Measurements from ENCODE around the gene DMRTA2.
"Not testable (repeated sequence)": the region's sequence is repeated elsewhere in the genome, so short reads cannot be mapped to it uniquely, and the experiment has no call there.

Gene DMRTA2

DNA sequence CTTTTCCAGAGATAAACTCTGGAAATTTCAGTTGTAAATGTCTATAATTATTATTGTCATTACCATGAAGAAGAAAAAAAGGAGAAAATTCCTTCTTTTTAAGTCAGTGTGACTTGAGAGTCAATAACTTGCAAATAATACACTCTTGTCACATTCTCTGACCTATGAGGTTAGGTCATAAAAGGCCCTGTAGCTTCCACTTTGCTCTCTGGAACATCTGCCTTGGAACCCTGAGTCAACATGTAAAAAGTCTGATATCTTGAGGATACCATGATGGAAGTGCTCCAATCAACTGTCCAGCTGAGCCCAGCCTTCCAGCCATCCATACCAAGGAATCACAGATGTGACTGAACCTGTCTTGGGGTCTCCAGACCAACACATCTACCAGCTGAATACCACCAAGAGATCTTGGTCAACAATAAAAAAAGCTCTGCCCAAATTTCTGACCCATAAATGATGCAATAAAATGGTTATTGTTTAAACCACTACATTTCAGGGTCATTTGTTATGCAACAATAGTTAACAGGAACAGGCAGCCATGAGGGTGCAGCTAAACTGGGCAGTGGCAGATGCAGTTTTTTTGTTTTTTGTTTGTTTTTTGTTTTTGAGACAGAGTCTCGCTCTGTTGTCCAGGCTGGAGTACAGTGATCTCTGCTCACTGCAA lies 10.3 kb downstream of the DMRTA2 start:
- Histone ChIP-seq H3K27me3 (ENCODE audit: low read length) (no peaks in the 10 kb centered on the region), H2AFZ (ENCODE audit: low read depth, low read length, severe bottlenecking) (no peak overlapping the region), H4K20me1 (ENCODE audit: low read depth, low read length) (no peaks in the 10 kb centered on the region), H3K36me3 (ENCODE audit: low read length) (no peaks in the 10 kb centered on the region), H3K4me2 (ENCODE audit: low read depth, low read length, poor library complexity, severe bottlenecking) (no peak overlapping the region), H3K27ac (ENCODE audit: low read depth, low read length) (no peak overlapping the region), H3K9me3 (ENCODE audit: insufficient read depth, low read length) (no peaks in the 10 kb centered on the region), H3F3A (ENCODE audit: insufficient read depth) (no peaks in the 10 kb centered on the region), H3K4me3 (ENCODE audit: insufficient read depth, low read length, poor library complexity, severe bottlenecking) (no peak overlapping the region), H3K9me2 (replicated peaks; ENCODE audit: insufficient read depth, low read length) (no peaks in the 10 kb centered on the region), H3K79me2 (ENCODE audit: insufficient read depth, low read length) (no peaks in the 10 kb centered on the region), H3K9ac (ENCODE audit: low read length) (no peak overlapping the region)
- TF ChIP-seq EZH2phosphoT487 (conservative IDR thresholded peaks at IDR 0.05; ENCODE audit: low read length) = no peak
- no peak for TF ChIP-seq CTCF (IDR thresholded peaks at IDR 0.05; ENCODE audit: insufficient read depth, low read length, poor library complexity, severe bottlenecking)

- no peak overlapping the region for H3K27ac ChIP-seq (ENCODE audit: low read depth, low read length)
- H2AFZ ChIP-seq (ENCODE audit: low read depth, low read length, severe bottlenecking) = no peak overlapping the region
- H3K27me3 ChIP-seq (ENCODE audit: low read length) = no peaks in the 10 kb centered on the region
- no peak for TF ChIP-seq EZH2phosphoT487 (conservative IDR thresholded peaks at IDR 0.05; ENCODE audit: low read length)
- TF ChIP-seq CTCF (IDR thresholded peaks at IDR 0.05; ENCODE audit: insufficient read depth, low read length, poor library complexity, severe bottlenecking) = no peak
- no peaks in the 10 kb centered on the region for H3K9me2 ChIP-seq (replicated peaks; ENCODE audit: insufficient read depth, low read length)
- H3K9ac ChIP-seq (ENCODE audit: low read length) = no peak overlapping the region
- no peaks in the 10 kb centered on the region for H4K20me1 ChIP-seq (ENCODE audit: low read depth, low read length)
- no peak overlapping the region for H3K4me3 ChIP-seq (ENCODE audit: insufficient read depth, low read length, poor library complexity, severe bottlenecking)
- H3K79me2 ChIP-seq (ENCODE audit: insufficient read depth, low read length) = no peaks in the 10 kb centered on the region
- H3K4me2 ChIP-seq (ENCODE audit: low read depth, low read length, poor library complexity, severe bottlenecking) = no peak overlapping the region
- no peaks in the 10 kb centered on the region for H3F3A ChIP-seq (ENCODE audit: insufficient read depth)
- no peaks in the 10 kb centered on the region for H3K9me3 ChIP-seq (ENCODE audit: insufficient read depth, low read length)
- H3K36me3 ChIP-seq (ENCODE audit: low read length) = no peaks in the 10 kb centered on the region
Measured at GRCh38 chr1:50405814-50406213, 17.4 kb downstream of the DMRTA2 start.

DNA sequence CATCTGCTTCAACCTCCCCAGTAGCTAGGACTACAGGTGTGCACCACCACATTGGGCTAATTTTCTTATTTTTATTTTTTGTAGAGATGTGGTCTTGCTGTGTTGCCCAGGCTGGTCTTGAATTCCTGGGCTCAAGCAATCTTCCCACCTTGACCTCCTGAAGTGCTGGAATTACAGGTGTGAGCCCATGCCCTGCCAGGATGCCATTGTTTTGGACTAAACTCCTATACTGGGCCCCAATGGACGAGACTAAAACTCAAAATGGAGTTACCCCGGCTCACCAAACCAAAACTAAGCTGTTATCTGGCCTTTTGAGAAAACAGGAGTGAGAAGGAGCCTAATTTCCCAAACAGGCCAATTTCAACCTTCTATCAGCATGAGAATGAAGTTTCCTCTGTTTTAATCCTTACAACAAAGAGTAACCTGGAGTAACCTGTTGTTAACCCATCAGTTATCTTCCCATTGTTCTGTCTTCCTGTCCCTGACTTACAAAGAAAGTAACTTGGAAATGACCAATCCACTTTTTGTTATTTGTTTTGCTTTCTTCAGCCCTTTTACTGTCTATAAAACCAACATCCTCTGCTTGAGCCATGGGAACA lies 29.6 kb downstream of the DMRTA2 start:
- H3K9ac ChIP-seq (ENCODE audit: low read length) = no peak overlapping the region
- no peaks in the 10 kb centered on the region for H3K9me3 ChIP-seq (ENCODE audit: insufficient read depth, low read length)
- H2AFZ ChIP-seq (ENCODE audit: low read depth, low read length, severe bottlenecking) = no peak overlapping the region
- H3F3A ChIP-seq (ENCODE audit: insufficient read depth) = no peaks in the 10 kb centered on the region
- no peak overlapping the region for H3K27ac ChIP-seq (ENCODE audit: low read depth, low read length)
- H3K4me3 ChIP-seq (ENCODE audit: insufficient read depth, low read length, poor library complexity, severe bottlenecking) = no peak overlapping the region
- no peaks in the 10 kb centered on the region for H3K79me2 ChIP-seq (ENCODE audit: insufficient read depth, low read length)
- H3K27me3 ChIP-seq (ENCODE audit: low read length) = no peaks in the 10 kb centered on the region
- H4K20me1 ChIP-seq (ENCODE audit: low read depth, low read length) = no peaks in the 10 kb centered on the region
- no peaks in the 10 kb centered on the region for H3K36me3 ChIP-seq (ENCODE audit: low read length)
- H3K9me2 ChIP-seq (replicated peaks; ENCODE audit: insufficient read depth, low read length) = no peaks in the 10 kb centered on the region
- no peak overlapping the region for H3K4me2 ChIP-seq (ENCODE audit: low read depth, low read length, poor library complexity, severe bottlenecking)
- TF ChIP-seq EZH2phosphoT487 (conservative IDR thresholded peaks at IDR 0.05; ENCODE audit: low read length) (no peak), CTCF (IDR thresholded peaks at IDR 0.05; ENCODE audit: insufficient read depth, low read length, poor library complexity, severe bottlenecking) (no peak)

GRCh38 chr1:50381551-50381950 lies 41.7 kb downstream of the DMRTA2 start:
- H3K27me3 ChIP-seq (ENCODE audit: low read length); H3K9me2 ChIP-seq (replicated peaks; ENCODE audit: insufficient read depth, low read length); H3K36me3 ChIP-seq (ENCODE audit: low read length); H3K27ac ChIP-seq (ENCODE audit: low read depth, low read length); H3K4me3 ChIP-seq (ENCODE audit: insufficient read depth, low read length, poor library complexity, severe bottlenecking); H2AFZ ChIP-seq (ENCODE audit: low read depth, low read length, severe bottlenecking); H4K20me1 ChIP-seq (ENCODE audit: low read depth, low read length); H3K9me3 ChIP-seq (ENCODE audit: insufficient read depth, low read length); H3F3A ChIP-seq (ENCODE audit: insufficient read depth); H3K9ac ChIP-seq (ENCODE audit: low read length); H3K79me2 ChIP-seq (ENCODE audit: insufficient read depth, low read length); H3K4me2 ChIP-seq (ENCODE audit: low read depth, low read length, poor library complexity, severe bottlenecking): not testable (repeated sequence)

Measured in SU-DHL-6 (cell line).